Chondrocyte (in vitro differentiated cells): ENCODE measurements around the gene APOO. TPM values are rescaled to one million over a fixed set of nuclear protein-coding genes. Genes with fewer than 3 reads are reported as not detected.

Source experiments
- DNase-seq: peaks from one replicate; pipeline ENCODE4 v3.0.0; 2021; ENCODE audit warnings: mixed read lengths, low spot score
- H3K27ac Mint-ChIP-seq: one replicate; pipeline ENCODE4 v1.8.0; 2021; ENCODE audit warnings: mild to moderate bottlenecking, moderate library complexity, mixed read lengths; ENCODE audit not compliant: unreplicated experiment
- H3K27me3 Mint-ChIP-seq: 2 replicates; pipeline ENCODE4 v1.8.0; 2021; ENCODE audit warnings: low read depth, mixed read lengths
- H3K36me3 Mint-ChIP-seq: 2 replicates; pipeline ENCODE4 v1.8.0; 2021; ENCODE audit warnings: low read depth, mixed read lengths
- H3K4me1 Mint-ChIP-seq: 2 replicates; pipeline ENCODE4 v1.8.0; 2021; ENCODE audit warnings: low read depth, mild to moderate bottlenecking, mixed read lengths
- H3K4me3 Mint-ChIP-seq: one replicate; pipeline ENCODE4 v1.8.0; 2021; ENCODE audit warnings: mild to moderate bottlenecking, moderate library complexity, mixed read lengths; ENCODE audit not compliant: unreplicated experiment
- H3K9me3 Mint-ChIP-seq: 2 replicates; pipeline ENCODE4 v1.8.0; 2021; ENCODE audit warnings: low read depth, mixed read lengths
- CTCF ChIP-seq: fragments of 200-600 bp; sonication (generic); IDR thresholded peaks from 2 replicates; pipeline ENCODE4 v1.5.0; 2021; ENCODE audit warnings: antibody characterized with exemption, mild to moderate bottlenecking, moderate library complexity
- total RNA-seq: library from RNA; stranded (reverse); gene quantifications from 3 replicates; pipeline ENCODE4 v1.2.1, GENCODE V29; 2021

APOO gene
- total RNA-seq, 1 donor from 2014 or later, result 29.1 TPM

GRCh38 chrX:23815376-23815775, 92.4 kb downstream of the APOO start:
- no peak overlapping the region for H3K27ac Mint-ChIP-seq
- TF ChIP-seq CTCF, result no peak
- H3K36me3 Mint-ChIP-seq, result no peaks in the 10 kb centered on the region
- no peaks in the 10 kb centered on the region for H3K27me3 Mint-ChIP-seq
- H3K4me3 Mint-ChIP-seq, result no peak overlapping the region
- DNase-seq, result no peak
- H3K4me1 Mint-ChIP-seq, result peaks cover 5% of the 10 kb centered on the region
- H3K9me3 Mint-ChIP-seq, result peaks cover 3% of the 10 kb centered on the region

GRCh38 chrX:23813808-23814207, 93.9 kb downstream of the APOO start:
- no peak for DNase-seq
- no peak overlapping the region for H3K4me3 Mint-ChIP-seq
- peaks cover 3% of the 10 kb centered on the region for H3K9me3 Mint-ChIP-seq
- H3K27me3 Mint-ChIP-seq, result no peaks in the 10 kb centered on the region
- H3K4me1 Mint-ChIP-seq, result no peaks in the 10 kb centered on the region
- no peak for TF ChIP-seq CTCF
- H3K36me3 Mint-ChIP-seq, result no peaks in the 10 kb centered on the region
- H3K27ac Mint-ChIP-seq, result no peak overlapping the region

- no peak for DNase-seq
- Mint-ChIP-seq H3K4me1 (peaks cover 11% of the 10 kb centered on the region), H3K9me3 (peaks cover 3% of the 10 kb centered on the region), H3K36me3 (no peaks in the 10 kb centered on the region), H3K27me3 (no peaks in the 10 kb centered on the region), H3K4me3 (no peak overlapping the region), H3K27ac (no peak overlapping the region)
- TF ChIP-seq CTCF, result no peak
These were observed 96.1 kb downstream of the APOO start for GRCh38 chrX:23811656-23812055.

- Mint-ChIP-seq H3K4me1 (peaks cover 11% of the 10 kb centered on the region), H3K36me3 (no peaks in the 10 kb centered on the region), H3K27me3 (no peaks in the 10 kb centered on the region), H3K27ac (no peak overlapping the region), H3K9me3 (peaks cover 3% of the 10 kb centered on the region), H3K4me3 (no peak overlapping the region)
- no peak for TF ChIP-seq CTCF
- no peak for DNase-seq
These were observed 96.6 kb downstream of the APOO start for GRCh38 chrX:23811108-23811651.

GRCh38 chrX:23810279-23810678, 97.5 kb downstream of the APOO start:
- DNase-seq, result no peak
- Mint-ChIP-seq H3K36me3 (no peaks in the 10 kb centered on the region), H3K4me1 (peaks cover 14% of the 10 kb centered on the region), H3K4me3 (no peak overlapping the region), H3K27me3 (no peaks in the 10 kb centered on the region), H3K9me3 (peaks cover 3% of the 10 kb centered on the region), H3K27ac (no peak overlapping the region)
- no peak for TF ChIP-seq CTCF
